HCT116 (cell line): ENCODE results near the gene CAPSL. TPM values are rescaled to one million over a fixed set of nuclear protein-coding genes. Genes with fewer than 3 reads are reported as not detected.

ENCODE experiments used
- ATAC-seq: fragments of 200-7000 bp; cut with Tn5 transposase; 2 replicates; pipeline ENCODE4 v1.9.1; 2020; ENCODE audit warnings: mild to moderate bottlenecking, moderate library complexity
- BruUV-seq: library from RNA; stranded (reverse); fragments of 400-500 nt; replicated peaks from 2 replicates; lab custom pipeline; 2021; lab: Mats Ljungman, UMichigan
- CTCF ChIA-PET: fragments of 300-600 bp; sonication (Branson Sonifier 250); formaldehyde crosslinking; loops from one replicate; lab custom pipeline; 2021; ENCODE audit warnings: antibody characterized with exemption; lab: Charles Lee
- POLR2A ChIA-PET: fragments of 300-600, 350-600 bp; sonication (Branson Sonifier 250); formaldehyde crosslinking; loops from one replicate; lab custom pipeline; 2021; ENCODE audit warnings: antibody characterized with exemption; lab: Charles Lee
- RAD21 ChIA-PET, 2 experiments: fragments of 300-600 bp; sonication (Branson Sonifier 250); formaldehyde crosslinking; loops; one replicate each; lab custom pipeline; 2023; ENCODE audit warnings: low total read pairs in 2 of 2; ENCODE audit not compliant: uncharacterized antibody in 2 of 2, unreplicated experiment in 2 of 2, low non-redundant PET in 1 of 2; lab: Charles Lee
- DNase-seq: peaks from one replicate; pipeline ENCODE4 v3.0.0-alpha.2; 2010; ENCODE audit warnings: low read depth, low spot score
- H2AFZ ChIP-seq: fragments of 200-600 bp; shearing (Covaris generic), sonication (generic); 2 replicates; pipeline ENCODE4 v1.6.1; 2017; ENCODE audit warnings: low read depth, mixed run types, mixed read lengths, antibody characterized with exemption, low read length; ENCODE audit not compliant: poor library complexity, severe bottlenecking
- H3K27ac ChIP-seq: 2 replicates; pipeline ENCODE4 v1.5.1; 2012; ENCODE audit warnings: low read depth, low read length
- H3K27me3 ChIP-seq: fragments of 200-600 bp; sonication (generic); 2 replicates; pipeline ENCODE4 v1.6.1; 2016; ENCODE audit warnings: mixed run types, low read length, mixed read lengths; ENCODE audit not compliant: insufficient read depth
- H3K36me3 ChIP-seq, 2 experiments: fragments of 200-500 bp in 1 of 2; fragments of 200-600 bp in 1 of 2; sonication (Bioruptor generic) in 1 of 2; sonication (generic) in 1 of 2; 2 replicates each; pipeline versions ENCODE4 v1.5.1 to v1.6.1; 2014 to 2016; ENCODE audit warnings: low read length in 2 of 2, inconsistent platforms in 1 of 2, mixed read lengths in 1 of 2, mixed run types in 1 of 2; ENCODE audit not compliant: insufficient read depth in 2 of 2, control insufficient read depth in 1 of 2
- H3K4me1 ChIP-seq, 2 experiments: fragments of 200-600 bp in 1 of 2; sonication (generic) in 1 of 2; 2 replicates each; pipeline versions ENCODE4 v1.5.1 to v1.6.1; 2012 to 2017; ENCODE audit warnings: low read length in 2 of 2, inconsistent platforms in 1 of 2, mild to moderate bottlenecking in 1 of 2, mixed read lengths in 1 of 2, mixed run types in 1 of 2, moderate library complexity in 1 of 2; ENCODE audit not compliant: insufficient read depth in 2 of 2, control insufficient read depth in 1 of 2
- H3K4me2 ChIP-seq: fragments of 200-600 bp; sonication (generic); 2 replicates; pipeline ENCODE4 v1.6.1; 2017; ENCODE audit warnings: mixed run types, low read length, mixed read lengths
- H3K4me3 ChIP-seq, 2 experiments: fragments of 200-600 bp in 1 of 2; sonication (generic) in 1 of 2; replicated peaks in 1 of 2; 2 replicates each; pipeline ENCODE4 v1.5.1; 2011 to 2016; ENCODE audit warnings: low read length in 2 of 2, control low read depth in 1 of 2, low read depth in 1 of 2, mild to moderate bottlenecking in 1 of 2, mixed read lengths in 1 of 2, mixed run types in 1 of 2
- H3K79me2 ChIP-seq: fragments of 200-600 bp; sonication (generic); 2 replicates; pipeline ENCODE4 v1.6.1; 2017; ENCODE audit warnings: mild to moderate bottlenecking, mixed run types, low read length, moderate library complexity, mixed read lengths; ENCODE audit not compliant: insufficient read depth
- H3K9ac ChIP-seq: fragments of 200-600 bp; sonication (generic); 2 replicates; pipeline ENCODE4 v1.6.1; 2016; ENCODE audit warnings: low read length, mixed read lengths
- H3K9me2 ChIP-seq: fragments of 200-600 bp; sonication (generic), shearing (Covaris generic); 2 replicates; pipeline ENCODE4 v1.6.1; 2017; ENCODE audit warnings: mixed run types, mild to moderate bottlenecking, moderate library complexity; ENCODE audit not compliant: insufficient read depth
- H3K9me3 ChIP-seq, 2 experiments: fragments of 200-500 bp in 1 of 2; fragments of 200-600 bp in 1 of 2; sonication (Bioruptor generic) in 1 of 2; sonication (generic) in 1 of 2; 2 replicates each; pipeline ENCODE4 v1.6.1; 2014 to 2017; ENCODE audit warnings: low read length in 2 of 2, mixed read lengths in 2 of 2, inconsistent platforms in 1 of 2, low read depth in 1 of 2, mild to moderate bottlenecking in 1 of 2, mixed run types in 1 of 2, moderate library complexity in 1 of 2; ENCODE audit not compliant: control insufficient read depth in 1 of 2, insufficient read depth in 1 of 2
- H4K20me1 ChIP-seq: fragments of 200-600 bp; sonication (generic), shearing (Covaris generic); 2 replicates; pipeline ENCODE4 v1.6.1; 2017; ENCODE audit warnings: mixed run types, mild to moderate bottlenecking, moderate library complexity; ENCODE audit not compliant: insufficient read depth
- EGR1 ChIP-seq: IDR thresholded peaks from 2 replicates; pipeline ENCODE4 v1.6.1; 2012; ENCODE audit warnings: low read depth
- ELF1 ChIP-seq: IDR thresholded peaks from 2 replicates; pipeline ENCODE4 v1.6.1; 2012; ENCODE audit warnings: low read depth, borderline replicate concordance
- EZH2 ChIP-seq: fragments of 200-600 bp; sonication (generic); IDR thresholded peaks from 2 replicates; pipeline ENCODE4 v1.6.1; 2017; ENCODE audit warnings: antibody characterized with exemption, mixed run types
- EZH2phosphoT487 ChIP-seq: fragments of 200-600 bp; IDR thresholded peaks from 2 replicates; pipeline ENCODE4 v1.6.1; 2018; ENCODE audit warnings: antibody characterized with exemption, borderline replicate concordance
- FOSL1 ChIP-seq: IDR thresholded peaks from 2 replicates; pipeline ENCODE4 v1.6.1; 2012; ENCODE audit warnings: low read depth
- JUND ChIP-seq: IDR thresholded peaks from 2 replicates; pipeline ENCODE4 v1.6.1; 2012
- POLR2A ChIP-seq: IDR thresholded peaks from 2 replicates; pipeline ENCODE4 v1.7.0; 2011; ENCODE audit warnings: borderline replicate concordance; ENCODE audit not compliant: insufficient read depth, insufficient read length; ENCODE audit errors: extremely low read depth
- POLR2AphosphoS5 ChIP-seq: IDR thresholded peaks from 2 replicates; pipeline ENCODE4 v1.6.1; 2011; ENCODE audit warnings: mild to moderate bottlenecking, low read depth, low read length, moderate library complexity
- SIN3A ChIP-seq: IDR thresholded peaks from 2 replicates; pipeline ENCODE4 v1.6.1; 2012; ENCODE audit warnings: low read depth
- SP1 ChIP-seq: IDR thresholded peaks from 2 replicates; pipeline ENCODE4 v1.6.1; 2012; ENCODE audit warnings: low read depth
- SRF ChIP-seq: IDR thresholded peaks from 2 replicates; pipeline ENCODE4 v1.6.1; 2012; ENCODE audit warnings: low read depth
- YY1 ChIP-seq: IDR thresholded peaks from 2 replicates; pipeline ENCODE4 v1.6.1; 2011; ENCODE audit warnings: low read length, low read depth, moderate library complexity, mild to moderate bottlenecking; ENCODE audit not compliant: insufficient replicate concordance; ENCODE audit errors: extremely low read depth
- ZBTB33 ChIP-seq: IDR thresholded peaks from 2 replicates; pipeline ENCODE4 v1.6.1; 2011; ENCODE audit warnings: mild to moderate bottlenecking, low read length, moderate library complexity; ENCODE audit not compliant: insufficient replicate concordance; ENCODE audit errors: extremely low read depth
- ZFX ChIP-seq: fragments of 450-650 bp; IDR thresholded peaks from 2 replicates; pipeline ENCODE4 v1.6.1; 2017
- ZNF274 ChIP-seq: fragments of 200-500 bp; sonication (Bioruptor generic); IDR thresholded peaks from 2 replicates; pipeline ENCODE4 v1.6.1; 2014; ENCODE audit warnings: mild to moderate bottlenecking, low read depth, low read length, inconsistent platforms
- intact Hi-C: fragments of 100-400 bp; cut with micrococcal nuclease; formaldehyde crosslinking; loops from 2 replicates; pipeline ENCODE4 v1.10.0; 2022
- total RNA-seq: library from RNA; stranded (reverse); gene quantifications from one replicate; pipeline ENCODE4 v1.2.1, GENCODE V29; 2021; ENCODE audit not compliant: unreplicated experiment
- TF ChIP-seq, protein P1 (sequence below), 3 experiments: fragments of 200-600 bp in 1 of 3; sonication (generic) in 1 of 3; IDR thresholded peaks in 2 of 3; conservative IDR thresholded peaks in 1 of 3; 2 replicates each; pipeline ENCODE4 v1.5.1; 2012 to 2017; ENCODE audit warnings: low read depth in 2 of 3, low read length in 2 of 3, antibody characterized with exemption in 1 of 3, borderline replicate concordance in 1 of 3, control low read depth in 1 of 3, mild to moderate bottlenecking in 1 of 3, mixed read lengths in 1 of 3, mixed run types in 1 of 3, moderate library complexity in 1 of 3; ENCODE audit not compliant: insufficient read depth in 1 of 3
- TF ChIP-seq, protein P2 (sequence below): IDR thresholded peaks from 2 replicates; pipeline ENCODE4 v1.6.1; 2012
- TF ChIP-seq, protein P3 (sequence below): IDR thresholded peaks from 2 replicates; pipeline ENCODE4 v1.6.1; 2012; ENCODE audit warnings: low read depth

The CAPSL gene
- total RNA-seq, 1 experiment from 2014 or later, result not detected

DNA sequence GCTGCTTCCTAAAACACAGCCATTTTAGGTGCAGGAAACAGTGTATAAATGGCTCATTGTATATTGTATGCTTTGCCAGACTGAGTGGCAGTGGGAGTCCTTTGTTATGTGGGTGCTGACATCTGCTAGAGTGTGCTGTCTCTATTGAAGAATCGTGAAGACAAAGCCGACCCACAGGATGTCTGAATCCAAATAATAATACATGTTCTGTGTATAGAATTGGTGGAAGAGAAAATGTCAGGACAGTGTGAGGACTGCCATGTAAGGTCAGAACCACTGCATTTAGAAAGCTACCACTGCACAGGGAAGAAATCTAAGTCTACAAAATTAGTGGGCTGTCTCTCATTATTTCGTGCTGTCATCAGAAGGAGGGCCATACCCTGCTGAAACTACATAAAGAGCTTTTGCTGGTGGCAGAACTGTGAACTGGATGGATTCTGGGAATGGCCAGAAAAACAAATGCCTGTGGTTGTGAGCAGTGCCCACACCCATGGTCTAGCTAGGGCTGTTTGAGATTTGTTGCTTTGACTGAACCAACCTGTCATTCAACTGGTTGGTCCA lies 79.2 kb downstream of the CAPSL start:
- POLR2A ChIA-PET, result no interaction called here
- Histone ChIP-seq H4K20me1 (no peaks in the 10 kb centered on the region), H3K4me3 (no peak overlapping the region), H3K9me3 (no peaks in the 10 kb centered on the region), H3K9ac (no peak overlapping the region), H3K27ac (no peak overlapping the region), H3K27me3 (no peaks in the 10 kb centered on the region), H3K9me2 (no peaks in the 10 kb centered on the region), H3K4me2 (no peak overlapping the region), H2AFZ (no peak overlapping the region), H3K36me3 (no peaks in the 10 kb centered on the region), H3K79me2 (no peaks in the 10 kb centered on the region), H3K4me1 (peaks cover 0 to 17% of the 10 kb centered on the region in 2 experiments; a peak in 2 of 4 replicates)
- CTCF ChIA-PET, result no interaction called here
- no peak for TF ChIP-seq FOSL1
- no peak for TF ChIP-seq POLR2A
- no peak for TF ChIP-seq EGR1
- TF ChIP-seq, protein P1, sequence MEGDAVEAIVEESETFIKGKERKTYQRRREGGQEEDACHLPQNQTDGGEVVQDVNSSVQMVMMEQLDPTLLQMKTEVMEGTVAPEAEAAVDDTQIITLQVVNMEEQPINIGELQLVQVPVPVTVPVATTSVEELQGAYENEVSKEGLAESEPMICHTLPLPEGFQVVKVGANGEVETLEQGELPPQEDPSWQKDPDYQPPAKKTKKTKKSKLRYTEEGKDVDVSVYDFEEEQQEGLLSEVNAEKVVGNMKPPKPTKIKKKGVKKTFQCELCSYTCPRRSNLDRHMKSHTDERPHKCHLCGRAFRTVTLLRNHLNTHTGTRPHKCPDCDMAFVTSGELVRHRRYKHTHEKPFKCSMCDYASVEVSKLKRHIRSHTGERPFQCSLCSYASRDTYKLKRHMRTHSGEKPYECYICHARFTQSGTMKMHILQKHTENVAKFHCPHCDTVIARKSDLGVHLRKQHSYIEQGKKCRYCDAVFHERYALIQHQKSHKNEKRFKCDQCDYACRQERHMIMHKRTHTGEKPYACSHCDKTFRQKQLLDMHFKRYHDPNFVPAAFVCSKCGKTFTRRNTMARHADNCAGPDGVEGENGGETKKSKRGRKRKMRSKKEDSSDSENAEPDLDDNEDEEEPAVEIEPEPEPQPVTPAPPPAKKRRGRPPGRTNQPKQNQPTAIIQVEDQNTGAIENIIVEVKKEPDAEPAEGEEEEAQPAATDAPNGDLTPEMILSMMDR (IDR thresholded peaks at IDR 0.05 in 2 of 3, conservative IDR thresholded peaks at IDR 0.05 in 1 of 3; ENCODE audit: borderline replicate concordance in 1 of 3, insufficient read depth in 1 of 3, low read depth in 2 of 3, low read length in 2 of 3), result no peak
- TF ChIP-seq ZNF274, result no peak
- TF ChIP-seq POLR2AphosphoS5, result no peak
- no peak for TF ChIP-seq EZH2
- TF ChIP-seq ELF1, result no peak
- no peak for TF ChIP-seq ZBTB33
- TF ChIP-seq, protein P2, sequence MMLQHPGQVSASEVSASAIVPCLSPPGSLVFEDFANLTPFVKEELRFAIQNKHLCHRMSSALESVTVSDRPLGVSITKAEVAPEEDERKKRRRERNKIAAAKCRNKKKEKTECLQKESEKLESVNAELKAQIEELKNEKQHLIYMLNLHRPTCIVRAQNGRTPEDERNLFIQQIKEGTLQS, result no peak
- no peak for TF ChIP-seq SRF
- TF ChIP-seq, protein P3, sequence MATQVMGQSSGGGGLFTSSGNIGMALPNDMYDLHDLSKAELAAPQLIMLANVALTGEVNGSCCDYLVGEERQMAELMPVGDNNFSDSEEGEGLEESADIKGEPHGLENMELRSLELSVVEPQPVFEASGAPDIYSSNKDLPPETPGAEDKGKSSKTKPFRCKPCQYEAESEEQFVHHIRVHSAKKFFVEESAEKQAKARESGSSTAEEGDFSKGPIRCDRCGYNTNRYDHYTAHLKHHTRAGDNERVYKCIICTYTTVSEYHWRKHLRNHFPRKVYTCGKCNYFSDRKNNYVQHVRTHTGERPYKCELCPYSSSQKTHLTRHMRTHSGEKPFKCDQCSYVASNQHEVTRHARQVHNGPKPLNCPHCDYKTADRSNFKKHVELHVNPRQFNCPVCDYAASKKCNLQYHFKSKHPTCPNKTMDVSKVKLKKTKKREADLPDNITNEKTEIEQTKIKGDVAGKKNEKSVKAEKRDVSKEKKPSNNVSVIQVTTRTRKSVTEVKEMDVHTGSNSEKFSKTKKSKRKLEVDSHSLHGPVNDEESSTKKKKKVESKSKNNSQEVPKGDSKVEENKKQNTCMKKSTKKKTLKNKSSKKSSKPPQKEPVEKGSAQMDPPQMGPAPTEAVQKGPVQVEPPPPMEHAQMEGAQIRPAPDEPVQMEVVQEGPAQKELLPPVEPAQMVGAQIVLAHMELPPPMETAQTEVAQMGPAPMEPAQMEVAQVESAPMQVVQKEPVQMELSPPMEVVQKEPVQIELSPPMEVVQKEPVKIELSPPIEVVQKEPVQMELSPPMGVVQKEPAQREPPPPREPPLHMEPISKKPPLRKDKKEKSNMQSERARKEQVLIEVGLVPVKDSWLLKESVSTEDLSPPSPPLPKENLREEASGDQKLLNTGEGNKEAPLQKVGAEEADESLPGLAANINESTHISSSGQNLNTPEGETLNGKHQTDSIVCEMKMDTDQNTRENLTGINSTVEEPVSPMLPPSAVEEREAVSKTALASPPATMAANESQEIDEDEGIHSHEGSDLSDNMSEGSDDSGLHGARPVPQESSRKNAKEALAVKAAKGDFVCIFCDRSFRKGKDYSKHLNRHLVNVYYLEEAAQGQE, result no peak
- TF ChIP-seq SP1, result no peak
- TF ChIP-seq JUND, result no peak
- TF ChIP-seq ZFX, result no peak
- no peak for TF ChIP-seq SIN3A
- TF ChIP-seq EZH2phosphoT487, result no peak
- TF ChIP-seq YY1, result no peak
- RAD21 ChIA-PET, result no interaction called here
- no TSS peak for BruUV-seq
- ATAC-seq (no peak), DNase-seq (no peak)
- intact Hi-C loops, result no loop called here
